Trophoblast cell (in vitro differentiated cells and primary cell): Measurements from ENCODE around the gene CYS1.
A peak's percentile ranks its signal among the peaks of the same experiment; 100 is the strongest.
"Not testable (repeated sequence)": the region's sequence is repeated elsewhere in the genome, so short reads cannot be mapped to it uniquely, and the experiment has no call there.

Experiments
- DNase-seq, 2 donors: peaks; one replicate each; pipeline ENCODE4 v3.0.0-alpha.2; 2016
- H2AFZ ChIP-seq: 2 replicates; pipeline ENCODE4 v1.6.1; 2013; ENCODE audit warnings: low read length, moderate library complexity, mild to moderate bottlenecking; ENCODE audit not compliant: insufficient read depth, poor library complexity
- H2AK5ac ChIP-seq: 2 replicates; pipeline ENCODE4 v1.6.1; 2013; ENCODE audit warnings: mild to moderate bottlenecking, low read length
- H2BK120ac ChIP-seq: 2 replicates; pipeline ENCODE4 v1.6.1; 2013; ENCODE audit warnings: low read length, mild to moderate bottlenecking, moderate library complexity; ENCODE audit not compliant: insufficient read depth, poor library complexity
- H2BK12ac ChIP-seq: 2 replicates; pipeline ENCODE4 v1.6.1; 2013; ENCODE audit warnings: mild to moderate bottlenecking, low read length, moderate library complexity
- H2BK5ac ChIP-seq: 2 replicates; pipeline ENCODE4 v1.6.1; 2013; ENCODE audit warnings: low read length, low read depth, moderate library complexity, mild to moderate bottlenecking; ENCODE audit not compliant: poor library complexity
- H3K14ac ChIP-seq: 2 replicates; pipeline ENCODE4 v1.6.1; 2013; ENCODE audit warnings: mild to moderate bottlenecking, low read length
- H3K18ac ChIP-seq: 2 replicates; pipeline ENCODE4 v1.6.1; 2013; ENCODE audit warnings: mild to moderate bottlenecking, low read length
- H3K23ac ChIP-seq: 2 replicates; pipeline ENCODE4 v1.6.1; 2013; ENCODE audit warnings: low read length
- H3K27ac ChIP-seq: 2 replicates; pipeline ENCODE4 v1.5.1; 2013; ENCODE audit warnings: low read depth, mild to moderate bottlenecking, inconsistent platforms, low read length, moderate library complexity
- H3K27me3 ChIP-seq: 2 replicates; pipeline ENCODE4 v1.6.1; 2013; ENCODE audit warnings: inconsistent platforms, mild to moderate bottlenecking, low read length, moderate library complexity; ENCODE audit not compliant: insufficient read depth
- H3K36me3 ChIP-seq, 2 experiments: 1 replicate in 1 of 2; 2 replicates in 1 of 2; pipeline ENCODE4 v1.6.1; 2013; ENCODE audit warnings: low read length in 2 of 2, mild to moderate bottlenecking in 2 of 2, moderate library complexity in 1 of 2; ENCODE audit not compliant: insufficient read depth in 2 of 2, control insufficient read depth in 1 of 2
- H3K4ac ChIP-seq: 2 replicates; pipeline ENCODE4 v1.6.1; 2013; ENCODE audit warnings: low read depth, mild to moderate bottlenecking, low read length, moderate library complexity
- H3K4me1 ChIP-seq, 2 experiments: 1 replicate in 1 of 2; 2 replicates in 1 of 2; pipeline ENCODE4 v1.6.1; 2013; ENCODE audit warnings: low read length in 2 of 2, mild to moderate bottlenecking in 2 of 2, moderate library complexity in 1 of 2; ENCODE audit not compliant: insufficient read depth in 2 of 2, control insufficient read depth in 1 of 2
- H3K4me2 ChIP-seq: 2 replicates; pipeline ENCODE4 v1.6.1; 2013; ENCODE audit warnings: inconsistent platforms, mild to moderate bottlenecking, low read length, moderate library complexity
- H3K4me3 ChIP-seq: 2 replicates; pipeline ENCODE4 v1.5.1; 2013; ENCODE audit warnings: mild to moderate bottlenecking, low read depth, low read length, inconsistent platforms
- H3K79me1 ChIP-seq: one replicate; pipeline ENCODE4 v1.6.1; 2013; ENCODE audit warnings: low read length
- H3K79me2 ChIP-seq: 2 replicates; pipeline ENCODE4 v1.6.1; 2013; ENCODE audit warnings: low read length, mild to moderate bottlenecking; ENCODE audit not compliant: control insufficient read depth, insufficient read depth, poor library complexity
- H3K9ac ChIP-seq: 2 replicates; pipeline ENCODE4 v1.6.1; 2013; ENCODE audit warnings: mild to moderate bottlenecking, low read length
- H3K9me3 ChIP-seq: 2 replicates; pipeline ENCODE4 v1.6.1; 2013; ENCODE audit warnings: low read depth, mild to moderate bottlenecking, control low read depth, inconsistent platforms, low read length; ENCODE audit not compliant: insufficient read depth
- H4K12ac ChIP-seq: 2 replicates; pipeline ENCODE4 v1.6.1; 2013; ENCODE audit warnings: low read depth, mild to moderate bottlenecking, low read length, moderate library complexity
- H4K8ac ChIP-seq: 2 replicates; pipeline ENCODE4 v1.6.1; 2013; ENCODE audit warnings: low read depth, mild to moderate bottlenecking, low read length, moderate library complexity
- H4K91ac ChIP-seq: one replicate; pipeline ENCODE4 v1.6.1; 2013; ENCODE audit warnings: low read depth, mild to moderate bottlenecking, low read length, moderate library complexity
- WGBS: extraction: QIAGEN DNeasy Blood & Tissue Kit; methylation state at CpG from one replicate; pipeline ENCODE4 v1.1.7; 2013; ENCODE audit warnings: missing lambda C conversion rate; ENCODE audit not compliant: insufficient read length, insufficient coverage; ENCODE audit errors: extremely low coverage; 5-methylcytosine and 5-hydroxymethylcytosine counted together

CYS1 gene

GRCh38 chr2:10030798-10031197, 49.4 kb downstream of the CYS1 start:
- not testable (repeated sequence) for H3K9me3 ChIP-seq, H3K79me2 ChIP-seq, H3K79me1 ChIP-seq, H3K4ac ChIP-seq, H2BK120ac ChIP-seq, H2BK5ac ChIP-seq, H3K23ac ChIP-seq, H3K9ac ChIP-seq, H2AFZ ChIP-seq, H4K91ac ChIP-seq, H3K4me3 ChIP-seq, H3K14ac ChIP-seq, H2BK12ac ChIP-seq, H3K36me3 ChIP-seq, H3K18ac ChIP-seq, H4K12ac ChIP-seq, H4K8ac ChIP-seq, H3K4me2 ChIP-seq, H2AK5ac ChIP-seq, H3K27me3 ChIP-seq, H3K27ac ChIP-seq, DNase-seq
- H3K4me1 ChIP-seq = peaks cover 13 to 14% of the 10 kb centered on the region in 2 experiments
- WGBS = no CpG with 5 or more reads among the region's 8 CpGs

DNA sequence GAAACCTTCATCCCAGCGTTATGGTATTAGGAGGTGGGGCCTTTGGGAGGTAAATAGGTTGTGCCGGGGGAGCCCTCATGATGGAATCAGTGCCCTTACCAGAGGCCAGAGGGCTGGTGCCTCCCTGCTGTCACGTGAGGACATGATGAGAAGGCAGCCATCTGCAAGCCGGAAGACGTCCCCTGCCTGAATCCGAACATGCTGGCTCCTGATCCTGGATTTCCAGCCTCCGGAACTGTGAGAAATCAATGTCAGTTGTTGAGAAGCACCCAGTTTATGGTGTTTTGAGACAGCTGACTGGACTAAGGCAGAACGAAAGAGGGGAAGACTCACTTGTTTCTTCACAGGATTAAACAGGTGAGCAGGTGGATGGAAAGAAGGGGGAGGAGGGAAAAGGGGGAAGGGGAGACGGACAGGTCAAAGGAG, 49.9 kb downstream of the CYS1 start:
- no peak overlapping the region for H2AK5ac ChIP-seq
- H4K8ac ChIP-seq = no peak overlapping the region
- H3K23ac ChIP-seq = no peak overlapping the region
- H3K18ac ChIP-seq = no peak overlapping the region
- peaks cover 13 to 14% of the 10 kb centered on the region in 2 experiments for H3K4me1 ChIP-seq
- H2BK12ac ChIP-seq = no peak overlapping the region
- H3K4me2 ChIP-seq = no peak overlapping the region
- H3K79me1 ChIP-seq = peaks cover 8% of the 10 kb centered on the region
- H3K9ac ChIP-seq = no peak overlapping the region
- no peak overlapping the region for H4K91ac ChIP-seq
- DNase-seq = no peak
- H3K36me3 ChIP-seq = no peaks in the 10 kb centered on the region
- no peak overlapping the region for H3K27ac ChIP-seq
- H3K9me3 ChIP-seq = peaks cover 2% of the 10 kb centered on the region
- WGBS = no CpG with 5 or more reads among the region's 9 CpGs
- H3K79me2 ChIP-seq = no peaks in the 10 kb centered on the region
- no peak overlapping the region for H2AFZ ChIP-seq
- no peak overlapping the region for H2BK5ac ChIP-seq
- H3K4ac ChIP-seq = no peak overlapping the region
- H2BK120ac ChIP-seq = no peak overlapping the region
- H3K14ac ChIP-seq = no peak overlapping the region
- H3K4me3 ChIP-seq = no peak overlapping the region
- no peak overlapping the region for H4K12ac ChIP-seq
- no peaks in the 10 kb centered on the region for H3K27me3 ChIP-seq

DNA sequence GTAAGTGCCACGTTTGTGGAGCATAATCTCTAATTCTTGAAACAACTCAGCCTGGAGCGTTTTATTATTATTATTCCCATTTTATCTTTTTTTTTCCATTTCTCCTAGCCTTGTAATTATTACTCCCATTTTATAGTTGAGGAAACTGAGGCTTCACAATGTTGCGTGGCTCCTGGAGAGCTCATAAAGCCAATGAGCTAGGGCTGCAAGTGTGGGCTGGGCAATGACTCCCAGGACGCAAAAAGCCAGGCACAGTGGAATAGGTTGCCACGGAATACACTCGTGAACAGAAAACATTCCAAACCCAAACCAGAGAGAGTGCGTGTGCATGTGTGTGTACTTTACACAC, 50.4 kb downstream of the CYS1 start:
- H4K91ac ChIP-seq = no peak overlapping the region
- no peak overlapping the region for H4K12ac ChIP-seq
- H3K79me2 ChIP-seq = no peaks in the 10 kb centered on the region
- H3K14ac ChIP-seq = no peak overlapping the region
- H3K9me3 ChIP-seq = peaks cover 2% of the 10 kb centered on the region
- peaks cover 8% of the 10 kb centered on the region for H3K79me1 ChIP-seq
- H3K4ac ChIP-seq = no peak overlapping the region
- H3K4me2 ChIP-seq = no peak overlapping the region
- no CpG with 5 or more reads among the region's 7 CpGs for WGBS
- no peak overlapping the region for H2AK5ac ChIP-seq
- H2AFZ ChIP-seq = no peak overlapping the region
- H2BK5ac ChIP-seq = no peak overlapping the region
- no peak overlapping the region for H3K23ac ChIP-seq
- H3K9ac ChIP-seq = no peak overlapping the region
- no peak overlapping the region for H4K8ac ChIP-seq
- H3K4me1 ChIP-seq = peaks cover 13 to 14% of the 10 kb centered on the region in 2 experiments
- no peaks in the 10 kb centered on the region for H3K27me3 ChIP-seq
- no peak overlapping the region for H3K18ac ChIP-seq
- no peak overlapping the region for H3K4me3 ChIP-seq
- no peak overlapping the region for H2BK12ac ChIP-seq
- no peaks in the 10 kb centered on the region for H3K36me3 ChIP-seq
- H2BK120ac ChIP-seq = no peak overlapping the region
- H3K27ac ChIP-seq = no peak overlapping the region
- no peak for DNase-seq

DNA sequence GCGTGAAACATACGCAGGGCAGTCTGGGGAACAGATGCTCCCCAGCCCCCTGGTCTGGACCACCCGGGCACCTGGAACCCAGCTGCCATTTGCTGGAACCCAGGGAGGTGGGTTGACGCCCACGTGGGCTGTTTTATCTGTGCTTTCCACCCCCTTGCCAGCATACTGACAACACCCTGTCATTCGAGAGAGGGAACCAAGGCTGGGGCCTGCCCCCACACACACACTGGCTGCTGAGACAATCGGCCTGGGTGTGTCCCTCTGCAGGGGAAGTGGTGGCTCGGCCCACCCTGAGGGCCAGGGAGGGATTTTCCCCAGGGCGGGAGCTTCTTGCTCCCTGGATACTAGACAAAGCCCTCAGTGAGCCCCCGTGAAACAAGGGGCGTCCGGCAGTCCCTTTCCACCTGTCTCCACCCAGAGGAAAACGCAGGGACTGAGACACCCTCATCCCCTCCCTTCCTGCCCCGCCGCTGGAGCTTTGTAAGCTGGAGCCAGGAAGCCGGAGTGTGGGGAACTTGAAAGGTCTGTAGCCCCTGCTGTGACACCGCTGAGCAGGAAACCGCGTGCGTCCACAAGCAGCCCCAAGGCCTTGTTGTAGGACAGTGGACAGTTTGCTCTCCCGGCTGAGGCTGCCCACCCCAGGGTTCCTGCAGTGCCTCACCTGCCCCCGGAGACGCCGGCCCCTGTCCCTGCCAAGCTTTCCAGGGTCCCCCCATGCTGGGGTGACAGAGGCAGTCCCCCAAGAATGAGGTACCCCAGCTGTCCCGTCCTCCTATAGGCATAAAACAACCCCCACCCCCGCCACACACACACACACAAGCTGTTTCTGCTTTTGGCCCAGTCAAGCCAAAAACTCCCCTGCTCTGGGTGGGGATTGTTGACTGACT, 51.0 kb downstream of the CYS1 start:
- Histone ChIP-seq H2BK12ac (no peak overlapping the region), H3K4me1 (peaks cover 13 to 14% of the 10 kb centered on the region in 2 experiments), H3K23ac (no peak overlapping the region), H2BK120ac (no peak overlapping the region), H3K9ac (no peak overlapping the region), H3K9me3 (peaks cover 2% of the 10 kb centered on the region), H4K12ac (no peak overlapping the region), H2BK5ac (no peak overlapping the region), H4K91ac (peak overlapping the region; percentile 28), H2AFZ (no peak overlapping the region), H3K4me2 (no peak overlapping the region), H3K36me3 (no peaks in the 10 kb centered on the region), H3K79me1 (peaks cover 8% of the 10 kb centered on the region), H3K4me3 (no peak overlapping the region), H3K27ac (no peak overlapping the region), H2AK5ac (no peak overlapping the region), H3K27me3 (no peaks in the 10 kb centered on the region), H3K14ac (no peak overlapping the region), H3K18ac (no peak overlapping the region), H4K8ac (no peak overlapping the region), H3K79me2 (no peaks in the 10 kb centered on the region), H3K4ac (no peak overlapping the region)
- no CpG with 5 or more reads among the region's 26 CpGs for WGBS
- DNase-seq = peak; percentile 48 to 55
